ACC112 (cell line): Measurements from ENCODE around the gene IVL.

Experiments
- H2AFZ ChIP-seq: fragments of 200-600 bp; sonication (generic); one replicate; pipeline ENCODE4 v1.6.0; 2017; ENCODE audit warnings: antibody characterized with exemption, low read length; ENCODE audit not compliant: unreplicated experiment
- H3K27ac ChIP-seq: fragments of 200-600 bp; sonication (generic); 2 replicates; pipeline ENCODE4 v1.5.1; 2014; ENCODE audit warnings: low read depth, mild to moderate bottlenecking, antibody characterized with exemption, low read length, moderate library complexity
- H3K27me3 ChIP-seq: fragments of 200-600 bp; sonication (generic); 2 replicates; pipeline ENCODE4 v1.6.1; 2014; ENCODE audit warnings: mild to moderate bottlenecking, antibody characterized with exemption, low read length, moderate library complexity, mixed read lengths; ENCODE audit not compliant: insufficient read depth
- H3K36me3 ChIP-seq: fragments of 200-600 bp; sonication (generic); 2 replicates; pipeline ENCODE4 v1.6.1; 2016; ENCODE audit warnings: mild to moderate bottlenecking, antibody characterized with exemption, low read length, moderate library complexity, mixed read lengths; ENCODE audit not compliant: insufficient read depth
- H3K4me1 ChIP-seq: fragments of 200-600 bp; sonication (generic); one replicate; pipeline ENCODE4 v1.6.1; 2016; ENCODE audit warnings: low read length, mixed read lengths; ENCODE audit not compliant: insufficient read depth, unreplicated experiment, control insufficient read depth
- H3K4me3 ChIP-seq: fragments of 200-600 bp; sonication (generic); 2 replicates; pipeline ENCODE4 v1.5.1; 2014; ENCODE audit warnings: mild to moderate bottlenecking, low read depth, low read length
- H3K79me2 ChIP-seq: fragments of 200-600 bp; sonication (generic); one replicate; pipeline ENCODE4 v1.6.0; 2016; ENCODE audit warnings: low read length; ENCODE audit not compliant: control insufficient read depth, unreplicated experiment, insufficient read depth

Gene IVL

GRCh38 chr1:152951711-152952110 lies 43.4 kb downstream of the IVL start:
- Histone ChIP-seq H3K36me3 (no peaks in the 10 kb centered on the region), H3K4me3 (no peak overlapping the region), H2AFZ (no peak overlapping the region), H3K27ac (no peak overlapping the region), H3K79me2 (no peaks in the 10 kb centered on the region), H3K4me1 (no peaks in the 10 kb centered on the region), H3K27me3 (no peaks in the 10 kb centered on the region)

- Histone ChIP-seq H3K4me1 (no peaks in the 10 kb centered on the region), H2AFZ (no peak overlapping the region), H3K27ac (no peak overlapping the region), H3K27me3 (no peaks in the 10 kb centered on the region), H3K79me2 (no peaks in the 10 kb centered on the region), H3K36me3 (no peaks in the 10 kb centered on the region), H3K4me3 (no peak overlapping the region)
Observed at GRCh38 chr1:152953761-152954160, 45.4 kb downstream of the IVL start.

- H2AFZ ChIP-seq = no peak overlapping the region
- no peak overlapping the region for H3K4me3 ChIP-seq
- H3K4me1 ChIP-seq = no peaks in the 10 kb centered on the region
- no peaks in the 10 kb centered on the region for H3K36me3 ChIP-seq
- no peaks in the 10 kb centered on the region for H3K79me2 ChIP-seq
- no peaks in the 10 kb centered on the region for H3K27me3 ChIP-seq
- no peak overlapping the region for H3K27ac ChIP-seq
Observed at GRCh38 chr1:152954436-152954835, 46.1 kb downstream of the IVL start.

- Histone ChIP-seq H2AFZ (no peak overlapping the region), H3K79me2 (no peaks in the 10 kb centered on the region), H3K4me3 (no peak overlapping the region), H3K27me3 (no peaks in the 10 kb centered on the region), H3K4me1 (no peaks in the 10 kb centered on the region), H3K36me3 (no peaks in the 10 kb centered on the region), H3K27ac (no peak overlapping the region)
Observed at GRCh38 chr1:152957561-152957960, 49.2 kb downstream of the IVL start.

- Histone ChIP-seq H3K27ac (no peak overlapping the region), H3K36me3 (no peaks in the 10 kb centered on the region), H3K79me2 (no peaks in the 10 kb centered on the region), H3K4me3 (no peak overlapping the region), H2AFZ (no peak overlapping the region), H3K27me3 (no peaks in the 10 kb centered on the region), H3K4me1 (no peaks in the 10 kb centered on the region)
Observed at GRCh38 chr1:152959273-152959672, 50.9 kb downstream of the IVL start.

- no peak overlapping the region for H2AFZ ChIP-seq
Observed at GRCh38 chr1:152959801-152960451, 51.6 kb downstream of the IVL start.

GRCh38 chr1:152960452-152961044 lies 52.2 kb downstream of the IVL start:
- Histone ChIP-seq H3K36me3 (no peaks in the 10 kb centered on the region), H3K27me3 (no peaks in the 10 kb centered on the region), H3K4me3 (no peak overlapping the region), H3K79me2 (no peaks in the 10 kb centered on the region), H2AFZ (no peak overlapping the region), H3K4me1 (no peaks in the 10 kb centered on the region), H3K27ac (no peak overlapping the region)

More at GRCh38 chr1:152959801-152960451, 51.6 kb downstream of the IVL start:
- H3K36me3 ChIP-seq = no peaks in the 10 kb centered on the region
- no peaks in the 10 kb centered on the region for H3K4me1 ChIP-seq
- no peak overlapping the region for H3K27ac ChIP-seq
- no peak overlapping the region for H3K4me3 ChIP-seq
- H3K27me3 ChIP-seq = no peaks in the 10 kb centered on the region
- H3K79me2 ChIP-seq = no peaks in the 10 kb centered on the region
